Epidermal melanocyte (primary cell): ENCODE measurements around the gene PEX26.
A peak's percentile ranks its signal among the peaks of the same experiment; 100 is the strongest.
"Not testable (repeated sequence)": the region's sequence is repeated elsewhere in the genome, so short reads cannot be mapped to it uniquely, and the experiment has no call there.

Experiments used
- DNase-seq: peaks from one replicate; pipeline ENCODE4 v3.0.0; 2011; ENCODE audit warnings: low spot score; ENCODE audit not compliant: insufficient read length

The PEX26 gene

DNA sequence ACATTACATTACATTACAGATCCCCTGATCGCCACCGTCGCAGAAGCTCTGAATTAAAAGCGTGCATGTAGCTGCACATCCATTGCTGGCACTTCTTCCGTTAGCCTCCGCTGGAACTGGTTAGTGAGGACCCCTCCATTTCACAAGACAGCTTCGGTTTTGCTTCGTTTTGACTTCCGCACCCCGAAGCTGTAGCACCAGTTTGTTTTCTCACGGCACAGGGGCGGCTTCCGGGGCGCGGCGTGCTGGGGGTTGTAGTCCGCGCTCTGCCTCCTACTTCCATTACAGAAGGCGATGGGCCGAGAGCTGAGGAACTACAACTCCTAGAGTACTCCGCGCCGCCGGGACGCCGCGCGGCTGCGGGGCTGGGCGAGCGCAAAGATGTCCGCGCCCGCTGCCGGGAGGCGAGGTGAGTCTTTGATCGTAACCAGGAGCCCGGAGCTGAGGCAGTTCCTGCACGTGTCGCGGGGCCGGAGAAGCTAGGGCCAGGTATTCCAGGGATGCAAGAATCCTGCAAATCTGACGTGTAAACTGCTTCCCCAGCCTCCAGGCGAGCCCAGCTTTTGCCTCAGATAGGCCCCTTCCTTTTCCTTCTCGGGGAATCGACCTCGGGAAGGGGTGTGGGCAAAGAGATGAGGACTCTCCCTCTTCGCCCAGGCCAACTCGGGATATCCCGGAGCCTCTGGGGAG, at the start of gene PEX26:
PEX26 (plus strand) TSS at position 352 of the 690 bp plus-strand sequence. CDS start 387 bp downstream, outside the sequence.
- DNase-seq, result peak; percentile 97

GRCh38 chr22:18028817-18029527, 48.8 kb upstream of the PEX26 start:
- DNase-seq, result no peak

GRCh38 chr22:18029686-18030267, 48.0 kb upstream of the PEX26 start:
- DNase-seq, result no peak

GRCh38 chr22:18031695-18032454, 45.9 kb upstream of the PEX26 start:
- no peak for DNase-seq

DNA sequence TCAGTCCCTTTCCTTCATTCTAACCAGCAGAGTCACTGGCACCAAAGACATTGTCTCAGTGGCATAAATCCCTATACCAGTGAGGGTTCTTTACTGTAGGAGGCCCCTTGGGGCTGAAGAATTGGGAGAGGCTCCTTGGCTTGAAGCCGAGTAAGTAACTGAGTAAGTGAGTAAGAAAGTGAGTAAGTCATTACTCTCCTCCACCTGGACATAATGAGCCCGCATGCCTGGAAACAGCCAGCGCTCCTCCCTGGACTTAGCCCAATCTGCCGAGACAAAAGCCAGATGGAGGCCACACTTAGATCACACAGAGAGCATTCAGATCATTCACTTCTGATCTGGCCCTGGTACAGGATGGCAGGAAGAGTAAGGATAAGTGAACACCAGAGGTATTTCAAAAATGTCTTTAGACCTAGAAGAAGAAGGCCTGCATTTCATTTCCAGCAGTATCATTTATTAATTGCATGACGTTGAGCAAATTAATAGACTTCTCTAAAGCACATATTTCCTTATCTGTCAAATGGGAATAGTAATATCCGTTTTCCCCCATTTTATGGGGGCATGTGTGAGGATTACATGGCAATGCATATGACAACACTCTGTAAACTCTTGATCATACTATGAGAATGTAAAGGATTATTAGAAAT, 45.2 kb upstream of the PEX26 start:
- DNase-seq, result no peak

DNA sequence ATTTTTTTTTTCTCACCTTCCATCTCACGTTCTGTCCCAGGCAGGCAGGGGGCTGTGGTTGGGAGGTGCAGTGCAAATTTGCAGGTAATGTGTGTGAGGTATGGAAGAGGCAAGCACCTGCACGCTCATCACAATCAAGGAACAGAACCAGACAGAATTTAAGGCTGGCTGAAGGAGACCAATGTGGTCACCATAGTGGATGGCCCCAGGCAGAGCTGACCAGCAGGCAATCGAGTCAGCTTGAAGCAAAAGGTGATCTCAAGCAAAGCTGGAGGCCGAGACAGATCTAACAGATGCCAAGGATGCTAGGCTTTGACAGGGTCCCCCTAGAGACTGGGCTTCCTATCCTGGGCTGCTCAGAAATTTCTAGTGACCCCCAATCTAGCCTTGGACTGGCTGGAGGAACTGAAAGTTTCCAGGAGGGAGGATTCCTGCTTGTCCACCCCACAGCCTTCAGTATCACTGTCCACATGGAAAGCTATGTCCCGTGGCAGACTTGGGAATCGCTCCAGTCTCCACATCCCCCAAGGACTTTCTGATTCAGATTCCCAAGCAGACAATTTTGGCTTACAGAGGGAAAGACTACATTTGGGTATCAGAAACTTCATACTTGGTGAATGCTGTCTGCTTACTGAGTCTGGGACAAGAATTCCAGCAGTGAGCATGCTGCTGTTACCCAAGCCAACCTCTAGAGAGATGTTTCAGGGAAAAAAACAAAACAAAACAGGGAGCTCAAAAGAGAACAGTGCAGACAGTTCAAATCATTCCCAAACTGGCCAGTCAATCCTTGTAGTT, 44.4 kb upstream of the PEX26 start:
- no peak for DNase-seq

GRCh38 chr22:18034076-18034475, 43.7 kb upstream of the PEX26 start:
- DNase-seq, result no peak

GRCh38 chr22:18035751-18036150, 42.0 kb upstream of the PEX26 start:
- DNase-seq, result no peak

GRCh38 chr22:18040898-18041297, 36.9 kb upstream of the PEX26 start:
- not testable (repeated sequence) for DNase-seq

GRCh38 chr22:18042685-18043084, 35.1 kb upstream of the PEX26 start:
- DNase-seq, result no peak

GRCh38 chr22:18044548-18045271, 33.1 kb upstream of the PEX26 start:
- DNase-seq, result no peak

- DNase-seq, result no peak
Observed at GRCh38 chr22:18045794-18046193, 32.0 kb upstream of the PEX26 start.

- no peak for DNase-seq
Observed at GRCh38 chr22:18048041-18048440, 29.7 kb upstream of the PEX26 start.

- peak; percentile 95 for DNase-seq
Observed at GRCh38 chr22:18048441-18048898, 29.3 kb upstream of the PEX26 start.

GRCh38 chr22:18050065-18050464, 27.7 kb upstream of the PEX26 start:
- no peak for DNase-seq

- not testable (repeated sequence) for DNase-seq
Observed at GRCh38 chr22:18051113-18051512, 26.7 kb upstream of the PEX26 start.

DNA sequence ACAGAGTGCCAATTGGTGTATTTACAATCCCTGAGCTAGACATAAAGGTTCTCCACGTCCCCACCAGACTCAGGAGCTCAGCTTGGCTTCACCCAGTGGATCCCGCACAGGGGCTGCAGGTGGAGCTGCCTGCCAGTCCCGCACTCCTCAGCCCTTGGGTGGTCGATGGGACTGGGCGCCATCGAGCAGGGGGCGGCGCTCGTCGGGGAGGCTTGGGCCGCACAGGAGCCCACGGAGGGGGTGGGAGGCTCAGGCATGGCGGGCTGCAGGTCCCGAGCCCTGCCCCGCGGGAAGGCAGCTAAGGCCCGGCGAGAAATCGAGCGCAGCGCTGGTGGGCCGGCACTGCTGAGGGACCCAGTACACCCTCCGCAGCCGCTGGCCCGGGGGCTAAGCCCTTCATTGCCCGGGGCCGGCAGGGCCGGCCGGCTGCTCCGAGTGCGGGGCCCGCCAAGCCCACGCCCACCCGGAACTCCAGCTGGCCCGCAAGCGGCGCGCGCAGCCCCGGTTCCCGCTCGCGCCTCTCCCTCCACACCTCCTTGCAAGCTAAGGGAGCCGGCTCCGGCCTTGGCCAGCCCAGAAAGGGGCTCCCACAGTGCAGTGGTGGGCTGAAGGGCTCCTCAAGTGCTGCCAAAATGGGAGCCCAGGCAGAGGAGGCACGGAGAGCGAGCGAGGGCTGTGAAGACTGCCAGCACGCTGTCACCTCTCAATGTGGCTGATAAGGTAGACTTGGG, 24.4 kb upstream of the PEX26 start:
- DNase-seq, result not testable (repeated sequence)

GRCh38 chr22:18055619-18056160, 22.1 kb upstream of the PEX26 start:
- no peak for DNase-seq
